ENCODE results near the gene CTNNBL1. TPM values are rescaled to one million over a fixed set of nuclear protein-coding genes. Genes with fewer than 3 reads are reported as not detected.
"Not testable (repeated sequence)": the region's sequence is repeated elsewhere in the genome, so short reads cannot be mapped to it uniquely, and the experiment has no call there.

The CTNNBL1 gene
- total RNA-seq, 1 donor from 2014 or later = 30.4 TPM

DNA sequence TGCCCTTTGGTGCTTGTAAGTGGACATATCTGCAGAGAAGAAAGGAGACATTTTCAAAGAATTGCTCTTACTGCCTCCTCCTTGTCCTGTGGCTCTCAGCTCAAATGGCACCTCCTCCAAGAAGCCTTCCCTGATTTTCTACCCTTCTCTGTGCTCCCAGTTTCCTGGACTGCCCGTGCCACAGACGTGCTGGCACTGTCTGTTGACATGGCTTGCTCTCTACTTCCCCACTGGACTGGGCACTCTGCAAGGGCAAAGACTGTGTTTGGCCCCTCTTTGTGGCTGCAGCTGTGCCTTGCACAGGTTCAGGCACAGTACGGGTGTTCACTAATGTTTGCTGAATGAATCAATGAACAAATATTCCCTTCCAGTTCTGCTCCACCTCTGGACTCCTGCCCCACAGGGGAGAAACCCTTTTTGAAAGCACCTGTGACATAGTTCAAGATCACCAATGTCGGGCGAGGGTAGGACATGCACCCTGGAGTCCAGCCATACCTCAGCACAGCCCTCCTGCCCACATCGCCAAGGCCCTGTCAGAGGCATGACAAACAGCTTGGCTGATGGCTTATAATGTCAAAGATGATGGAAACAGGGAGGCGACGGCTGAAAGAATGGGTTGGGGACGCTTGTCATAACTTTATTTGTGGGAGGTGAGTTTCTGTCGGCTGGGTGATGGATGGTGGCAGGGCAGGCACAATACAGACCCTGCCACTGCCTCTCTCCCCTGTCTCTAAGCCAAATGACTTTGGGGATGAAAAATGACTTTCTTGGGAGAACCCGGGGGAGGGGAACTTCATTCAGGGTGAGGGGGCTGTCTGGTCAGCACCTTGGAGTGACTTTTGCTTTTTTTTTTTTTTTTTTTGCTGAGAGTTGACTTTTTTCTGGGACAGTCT, 15.6 kb upstream of the CTNNBL1 start:
- no peak for DNase-seq (ENCODE audit: low read depth)

DNA sequence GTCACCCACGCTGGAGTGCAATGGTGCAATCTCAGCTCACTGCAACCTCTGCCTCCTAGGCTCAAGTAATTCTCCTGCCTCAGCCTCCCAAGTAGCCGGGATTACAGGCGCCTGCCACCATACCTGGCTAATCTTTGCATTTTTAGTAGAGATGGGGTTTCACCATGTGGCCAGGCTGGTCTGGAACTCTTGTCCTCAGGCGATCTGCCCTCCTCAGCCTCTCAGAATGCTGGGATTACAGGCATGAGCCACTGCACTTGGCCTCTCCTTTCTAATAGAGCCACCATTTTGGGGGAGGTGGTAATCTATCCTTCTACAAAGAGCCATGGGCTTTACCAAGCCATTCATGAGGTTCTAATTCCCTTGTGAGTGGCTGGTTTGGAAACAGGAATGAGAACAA, 14.1 kb upstream of the CTNNBL1 start:
- not testable (repeated sequence) for DNase-seq (ENCODE audit: low read depth)

DNA sequence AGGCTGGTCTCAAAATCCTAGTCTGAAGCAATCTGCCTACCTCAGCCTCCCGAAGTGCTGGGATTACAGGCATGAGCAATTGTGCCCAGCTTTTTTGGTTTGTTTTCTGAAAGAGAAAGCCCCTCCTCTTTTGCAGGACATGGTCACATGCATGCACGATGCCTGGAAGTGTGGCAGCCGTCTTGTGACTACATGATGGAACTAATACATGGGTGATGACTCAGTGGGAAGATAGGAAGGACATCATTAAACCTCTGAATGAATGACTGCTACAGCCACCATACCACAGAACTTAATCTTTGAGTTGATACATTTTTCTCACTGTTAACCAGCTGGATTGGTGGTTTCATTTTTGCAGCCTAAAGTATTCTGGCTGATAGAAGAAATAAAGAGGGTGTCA, 13.4 kb upstream of the CTNNBL1 start:
- DNase-seq (ENCODE audit: low read depth) = peak; percentile 18

DNA sequence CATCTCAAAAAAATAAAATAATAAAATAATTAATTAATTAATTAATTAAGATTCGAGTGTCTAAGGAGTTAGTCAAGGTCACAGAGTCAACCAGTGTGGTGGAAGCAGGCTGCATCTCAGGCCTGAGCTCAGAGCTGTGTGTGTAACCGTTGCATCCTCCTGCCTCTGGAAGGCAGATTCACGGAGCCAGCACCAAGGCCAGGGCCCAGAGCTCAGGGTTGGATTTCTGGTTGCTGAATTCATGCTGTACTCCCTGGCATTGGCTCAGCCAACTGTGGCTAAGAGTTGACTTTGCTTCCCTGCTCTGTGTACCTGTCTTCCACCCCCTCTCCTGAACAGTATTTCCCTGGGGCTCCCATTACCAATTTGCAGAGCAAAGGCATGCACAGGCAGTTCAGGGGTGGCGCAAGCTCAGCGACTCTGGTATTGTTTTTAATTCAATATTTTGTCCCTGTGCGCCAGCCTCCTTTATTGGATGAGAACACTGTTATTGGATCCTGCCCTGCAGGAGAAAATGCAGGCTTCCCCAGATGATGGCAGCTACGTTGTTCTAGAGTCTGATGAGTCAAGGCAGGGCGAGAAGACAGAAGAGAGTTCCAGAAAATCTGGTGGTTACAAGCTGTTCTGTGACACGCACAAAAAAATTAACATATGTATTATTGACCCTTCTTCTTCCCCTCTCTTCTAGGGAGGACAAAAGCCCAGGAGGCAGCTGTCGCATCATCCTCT, 12.3 kb upstream of the CTNNBL1 start:
- peak; percentile 40 for DNase-seq (ENCODE audit: low read depth)

DNA sequence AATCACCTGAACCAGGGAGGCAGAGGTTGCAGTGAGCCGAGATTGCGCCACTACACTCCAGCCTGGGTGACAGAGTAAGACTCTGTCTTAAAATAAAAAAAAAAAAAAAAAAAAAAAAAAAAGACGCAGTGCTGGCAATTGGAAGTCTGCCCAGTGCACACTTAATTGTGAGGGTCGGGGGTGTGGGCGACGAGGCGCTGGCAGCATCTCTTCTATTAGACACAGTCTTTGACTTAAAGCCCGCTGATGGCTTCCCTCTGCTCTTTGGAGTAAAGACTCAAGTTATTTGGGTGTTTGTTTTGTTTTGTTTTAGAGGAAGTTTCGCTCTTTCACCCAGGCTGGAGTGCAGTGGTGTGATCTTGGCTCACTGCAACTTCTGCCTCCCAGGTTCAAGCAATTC, 10.7 kb upstream of the CTNNBL1 start:
- DNase-seq (ENCODE audit: low read depth) = not testable (repeated sequence)

DNA sequence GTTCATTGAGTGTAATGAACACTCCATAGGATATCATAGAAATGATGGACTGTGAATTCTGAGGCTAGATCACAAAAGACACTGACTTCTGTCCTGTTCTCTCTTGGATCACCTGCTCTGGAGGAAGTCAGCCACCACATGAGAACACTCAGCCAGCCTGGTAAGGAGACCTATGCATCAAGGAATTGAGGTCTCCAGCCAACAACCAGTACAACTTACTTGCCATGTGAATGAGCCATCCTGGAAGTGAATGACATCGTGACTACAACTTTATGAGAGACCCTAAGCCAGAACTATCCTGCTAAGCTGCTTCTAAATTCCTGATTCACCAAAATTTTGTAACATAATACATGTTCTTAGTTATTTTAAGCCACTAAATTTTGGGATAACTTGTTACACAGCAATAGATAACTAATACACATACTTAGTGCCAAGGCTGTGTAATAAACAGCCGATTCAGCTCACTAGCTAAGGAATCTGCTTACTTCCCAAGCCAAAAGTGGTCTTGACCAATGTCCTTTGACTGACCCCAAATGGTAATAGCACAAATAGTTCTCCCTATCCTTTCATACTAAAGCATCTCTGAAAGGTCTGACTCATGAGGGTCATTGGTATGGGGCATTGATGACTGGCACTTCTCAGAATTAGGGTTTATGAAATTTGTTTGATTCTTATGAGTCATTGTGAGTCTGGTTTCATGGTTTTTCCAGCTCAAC, 6.9 kb upstream of the CTNNBL1 start:
- no peak for DNase-seq (ENCODE audit: low read depth)

DNA sequence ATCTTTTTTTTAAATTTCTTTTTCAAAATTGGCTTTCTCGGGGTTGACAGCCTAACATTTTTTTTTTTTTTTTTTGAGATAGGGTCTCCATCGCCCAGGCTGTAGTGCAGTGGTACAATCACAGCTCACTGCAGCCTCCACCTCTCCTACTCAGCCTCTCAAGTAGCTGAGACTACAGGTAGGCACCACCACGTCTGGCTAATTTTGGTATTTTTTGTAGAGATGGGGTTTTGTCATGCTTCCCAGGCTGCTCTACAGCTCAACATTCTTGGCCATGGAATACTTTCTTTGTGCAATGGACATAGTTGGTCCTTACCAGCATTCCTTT, 6.4 kb upstream of the CTNNBL1 start:
- no peak for DNase-seq (ENCODE audit: low read depth)

DNA sequence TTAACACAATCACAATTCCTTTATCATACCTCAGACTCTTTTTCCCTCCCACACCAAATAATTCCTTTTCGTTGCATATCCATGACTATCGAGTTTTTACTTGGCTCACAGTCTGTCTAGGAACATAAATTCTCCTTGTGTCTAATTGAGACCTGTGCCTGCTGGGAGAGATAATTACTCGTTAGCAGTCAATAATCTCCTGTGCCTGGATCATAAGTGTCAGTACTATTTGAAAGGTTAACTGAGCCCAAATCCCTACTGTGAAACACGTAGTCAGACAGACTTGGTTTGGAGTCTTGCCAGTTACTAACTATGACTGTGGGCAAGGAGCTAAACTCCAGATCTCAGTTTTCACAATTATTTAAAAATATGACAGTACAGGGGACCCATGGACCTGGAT, 5.7 kb upstream of the CTNNBL1 start:
- no peak for DNase-seq (ENCODE audit: low read depth)

DNA sequence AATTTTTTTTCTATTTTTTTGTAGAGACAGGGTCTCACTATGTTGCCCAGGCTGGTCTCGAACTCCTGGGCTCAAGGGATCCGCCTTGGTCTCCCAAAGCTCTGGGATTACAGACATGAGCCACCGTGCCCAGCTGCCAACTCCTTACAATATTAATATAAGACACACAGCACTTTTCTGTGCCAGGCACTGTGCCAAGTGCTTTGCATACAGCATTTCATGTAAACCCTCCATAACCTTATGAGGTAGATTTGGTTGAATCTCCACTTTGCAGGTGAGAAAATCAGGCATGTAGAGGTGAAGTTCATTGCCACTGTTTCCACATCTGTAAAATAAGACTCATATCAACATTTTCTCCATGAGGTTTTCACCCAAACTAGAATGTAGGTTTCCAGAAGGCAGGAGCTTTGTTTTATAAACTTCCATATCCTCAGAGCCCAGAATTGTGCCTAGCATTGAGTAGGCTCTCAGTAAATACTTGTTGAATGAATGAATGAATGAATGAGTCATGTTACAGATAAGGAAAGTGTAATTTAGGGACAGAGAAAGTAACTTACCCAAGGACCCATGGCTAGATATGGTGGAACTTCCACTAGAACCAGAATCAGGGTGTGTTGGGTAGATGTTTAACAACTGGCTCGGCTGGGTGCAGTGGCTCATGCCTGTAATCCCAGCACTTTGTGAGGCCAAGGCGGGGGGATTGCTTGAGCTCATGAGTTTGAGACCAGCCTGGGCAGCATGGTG, 3.0 kb upstream of the CTNNBL1 start:
- DNase-seq (ENCODE audit: low read depth) = no peak

DNA sequence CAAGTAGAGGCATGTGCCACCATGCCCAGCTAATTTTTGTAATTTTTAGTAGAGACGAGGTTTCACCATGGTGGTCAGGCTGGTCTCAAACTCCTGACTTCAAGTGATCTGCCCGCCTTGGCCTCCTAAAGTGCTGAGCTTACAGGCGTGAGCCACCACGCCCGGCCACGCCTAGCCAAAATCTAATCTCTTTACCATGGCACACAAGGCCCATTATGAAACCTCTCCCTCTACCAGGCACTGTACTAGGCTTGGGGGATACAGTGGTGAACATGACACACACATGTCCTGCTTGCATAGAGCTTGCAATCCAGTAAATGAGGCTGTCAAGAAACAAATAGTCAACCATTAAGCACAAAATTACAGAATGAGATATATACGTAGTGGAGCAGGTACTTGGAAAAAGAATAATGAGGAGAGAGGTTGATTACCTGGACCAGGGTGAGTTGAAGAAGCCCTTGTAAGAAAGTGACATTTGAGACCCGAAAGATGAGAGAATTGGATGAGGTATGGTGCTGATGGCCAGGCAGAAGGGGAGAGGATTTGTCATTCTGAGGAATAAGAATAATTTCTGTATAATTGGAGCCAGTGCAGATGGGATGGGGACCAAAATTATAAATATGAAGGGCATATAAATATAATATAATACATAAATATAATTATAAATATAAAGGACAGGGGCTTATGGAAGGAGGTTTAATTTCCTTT, 1.2 kb upstream of the CTNNBL1 start:
- DNase-seq (ENCODE audit: low read depth) = no peak

DNA sequence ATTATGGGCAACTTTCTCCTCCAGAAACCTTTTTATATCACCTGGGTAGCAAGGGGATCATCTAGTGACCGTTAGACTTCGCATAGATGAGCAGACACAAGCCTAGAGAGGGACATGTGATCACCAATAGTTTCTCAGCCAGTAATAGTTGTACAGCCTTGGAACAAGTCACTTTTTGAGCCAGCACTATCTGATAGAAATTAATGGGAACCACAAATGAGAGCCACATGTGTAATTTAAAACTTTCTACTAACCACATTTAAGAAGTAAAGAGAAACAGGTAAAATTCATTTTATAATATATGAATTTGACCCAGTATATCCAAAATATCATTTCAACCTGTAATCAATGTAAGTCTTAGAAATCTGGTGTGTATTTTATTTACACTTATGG, 592 bp upstream of the CTNNBL1 start:
- no peak for DNase-seq (ENCODE audit: low read depth)

DNA sequence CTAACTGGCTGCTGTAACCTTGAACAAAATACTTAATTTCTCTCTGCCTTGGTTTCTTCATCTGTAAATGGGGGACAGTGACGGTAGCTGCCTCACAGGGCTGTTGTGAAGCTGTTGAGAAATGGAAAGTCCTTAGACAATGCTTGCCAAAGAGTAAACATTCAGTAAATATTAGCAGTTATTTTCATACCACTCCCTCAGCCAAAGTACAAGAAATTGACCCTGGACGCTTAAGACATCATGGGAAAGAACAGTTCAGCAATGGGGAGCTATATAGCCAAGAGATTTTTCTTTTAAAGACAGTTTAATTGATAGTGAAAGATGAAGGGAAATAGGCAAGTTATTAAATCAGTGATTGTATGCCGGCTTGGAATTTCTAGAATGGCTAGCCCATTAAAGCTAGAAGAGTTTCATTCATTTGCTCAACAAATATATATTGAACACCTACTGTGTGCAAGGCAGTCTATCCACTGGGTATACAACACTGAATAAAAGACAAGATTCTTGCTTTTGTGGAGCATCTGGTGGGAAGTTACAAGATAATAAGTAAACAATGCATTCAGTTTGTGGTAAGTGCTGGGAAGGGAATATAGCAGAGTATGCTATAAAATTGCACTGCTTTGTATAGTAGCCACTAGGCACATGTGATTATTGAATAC, 2.0 kb downstream of the CTNNBL1 start:
- DNase-seq (ENCODE audit: low read depth) = no peak

DNA sequence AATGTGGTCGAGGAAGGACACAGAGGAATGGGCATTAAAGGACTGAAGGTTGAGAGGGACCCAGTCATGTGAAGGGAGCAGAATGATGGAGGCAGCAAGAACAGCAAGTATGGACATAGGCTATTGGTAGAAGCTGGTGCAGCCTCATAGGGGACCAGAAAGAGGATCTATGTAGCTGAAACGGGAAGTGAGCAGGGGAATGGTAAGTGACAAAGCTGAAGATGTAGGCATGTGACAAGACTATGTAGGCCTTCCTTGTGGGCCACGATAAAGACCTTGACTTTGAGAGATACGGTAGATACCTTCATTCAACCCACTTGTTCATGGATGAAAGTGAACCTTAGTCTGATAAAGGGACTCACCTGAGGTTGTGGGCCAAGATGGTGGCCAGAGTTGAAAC, 3.5 kb downstream of the CTNNBL1 start:
- DNase-seq (ENCODE audit: low read depth) = no peak

DNA sequence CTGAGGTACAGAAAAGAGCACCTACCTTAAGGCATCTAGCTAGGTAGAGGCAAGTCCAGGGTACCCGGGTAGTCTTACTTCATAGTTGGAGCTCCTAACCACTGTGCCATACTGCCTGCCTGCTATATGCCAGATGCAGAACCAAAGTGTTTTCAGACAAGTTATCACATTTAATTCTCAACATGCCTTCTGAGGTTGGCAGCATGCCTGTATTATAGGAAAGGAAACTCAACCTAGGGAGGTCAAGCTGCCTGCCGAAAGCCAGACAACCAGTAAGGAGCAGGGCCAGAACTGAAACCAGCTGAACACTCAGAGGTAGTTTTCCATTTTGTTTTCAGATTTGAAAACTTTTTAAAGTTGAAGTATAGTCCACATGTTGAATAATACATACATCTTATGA, 5.4 kb downstream of the CTNNBL1 start:
- no peak for DNase-seq (ENCODE audit: low read depth)

DNA sequence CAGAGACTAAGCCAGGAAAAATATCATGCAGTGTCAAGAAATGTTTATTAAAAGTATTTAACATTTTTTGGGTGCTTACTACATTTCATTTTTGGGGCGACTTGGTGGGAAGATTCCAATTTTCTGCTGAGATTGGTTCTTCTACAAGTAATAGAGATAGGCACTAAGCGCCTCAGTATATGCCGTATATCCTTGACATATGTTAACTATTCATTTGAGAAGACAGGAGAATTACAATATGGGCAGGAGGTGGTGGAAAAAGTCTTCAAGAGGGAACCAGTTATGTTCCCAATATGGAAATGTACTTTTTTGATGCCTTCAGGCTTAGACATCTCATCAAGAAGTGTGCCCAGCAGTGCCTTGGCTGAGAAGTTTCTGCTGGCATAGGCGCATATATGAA, 6.5 kb downstream of the CTNNBL1 start:
- DNase-seq (ENCODE audit: low read depth) = no peak

DNA sequence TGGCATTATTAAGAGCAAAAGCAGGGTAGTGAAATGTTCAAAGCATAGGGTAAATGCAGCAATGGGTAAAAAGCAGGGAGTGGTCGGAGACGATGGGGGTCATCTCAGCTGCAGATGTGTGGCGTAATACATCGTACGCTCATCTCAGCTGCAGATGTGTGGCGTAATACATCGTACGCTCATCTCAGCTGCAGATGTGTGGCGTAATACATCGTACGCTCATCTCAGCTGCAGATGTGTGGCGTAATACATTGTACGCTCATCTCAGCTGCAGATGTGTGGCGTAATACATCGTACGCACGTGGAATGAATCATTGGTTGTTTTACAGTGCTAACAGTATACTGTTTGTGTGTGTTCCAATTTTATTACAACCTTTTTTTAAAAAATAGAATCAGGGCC, 7.8 kb downstream of the CTNNBL1 start:
- DNase-seq (ENCODE audit: low read depth) = not testable (repeated sequence)

DNA sequence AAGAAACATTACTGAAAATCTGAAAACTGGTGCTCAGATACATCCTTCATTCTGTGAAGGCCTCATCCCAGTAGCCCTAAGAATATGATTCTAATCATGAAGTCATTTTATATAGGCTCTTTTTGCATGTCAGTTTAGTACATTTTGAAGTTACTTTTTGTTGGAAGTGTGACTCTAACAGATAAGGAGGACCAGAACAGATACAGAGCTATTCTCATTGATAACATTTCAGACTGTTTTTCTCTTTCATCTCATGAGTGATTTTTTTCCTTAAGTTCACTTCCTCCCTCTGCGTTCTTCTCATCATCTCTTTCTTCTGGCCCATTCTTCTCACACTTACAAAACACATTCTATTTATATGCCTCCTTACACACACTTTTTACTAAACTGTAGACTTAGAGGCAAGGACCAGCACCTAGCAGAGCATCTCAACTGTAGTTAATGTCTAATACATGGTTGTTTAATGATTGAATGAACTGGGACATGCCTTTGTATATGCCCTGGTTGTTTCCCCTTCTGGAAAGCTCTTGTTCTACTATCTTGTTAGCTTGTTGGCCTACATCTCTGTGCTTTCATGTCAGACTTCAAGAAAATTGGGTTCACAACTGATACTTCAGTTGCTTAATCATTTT, 8.7 kb downstream of the CTNNBL1 start:
- no peak for DNase-seq (ENCODE audit: low read depth)

DNA sequence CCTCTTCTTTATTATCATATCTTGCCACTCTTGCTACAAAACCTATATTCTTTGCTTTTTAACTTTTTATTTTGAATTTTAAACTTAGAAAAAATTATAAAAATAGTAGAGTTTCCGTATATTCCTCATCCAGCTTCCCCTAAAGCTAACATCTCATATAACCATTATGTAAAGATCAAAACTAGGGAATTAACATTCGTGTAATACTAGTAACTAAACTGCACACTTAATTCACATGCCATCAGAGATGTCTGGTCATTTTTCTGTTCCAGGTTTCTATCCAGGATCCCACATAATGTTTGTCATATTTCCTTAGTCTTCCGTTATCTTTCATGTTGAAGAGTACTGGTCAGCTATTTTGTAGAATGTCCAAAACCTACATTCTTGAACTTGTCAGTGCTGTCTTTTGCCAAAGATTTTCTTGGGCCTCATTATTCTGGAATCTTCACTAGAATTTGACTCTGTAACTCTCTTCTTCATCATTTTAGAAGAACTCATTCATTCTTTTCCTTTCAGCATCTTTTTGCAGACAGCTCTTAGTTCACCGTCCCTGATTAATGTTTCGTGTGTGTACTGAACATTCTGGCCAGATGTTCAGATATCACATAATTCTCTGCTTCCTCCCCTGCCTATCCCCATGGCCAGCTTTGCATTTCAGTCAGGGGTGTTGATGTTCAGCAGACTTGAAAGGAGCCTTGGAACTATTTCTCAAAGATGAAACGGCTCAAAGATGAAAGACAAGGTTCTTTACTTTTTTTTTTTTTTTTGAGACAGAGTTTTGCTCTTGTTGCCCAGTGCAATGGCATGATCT, 9.4 kb downstream of the CTNNBL1 start:
- DNase-seq (ENCODE audit: low read depth) = no peak

DNA sequence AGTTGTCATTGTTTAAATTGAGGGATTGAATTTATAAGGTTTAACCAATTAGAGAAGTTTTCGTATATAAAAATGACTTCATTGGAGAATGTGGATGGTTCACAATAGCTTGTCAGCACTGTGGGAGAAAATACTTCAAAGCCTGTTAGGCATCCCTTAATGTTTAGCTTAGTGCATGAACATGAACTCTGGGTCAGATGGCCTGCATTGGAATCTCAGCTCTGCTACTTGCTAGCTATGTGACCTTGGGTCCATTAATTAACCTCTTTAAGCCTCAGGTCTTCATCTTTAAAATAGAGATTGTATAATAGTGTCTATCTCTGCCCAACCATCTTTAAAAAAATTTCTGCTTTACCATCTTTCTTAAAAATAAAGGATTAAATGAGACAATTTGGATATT, 11.1 kb downstream of the CTNNBL1 start:
- no peak for DNase-seq (ENCODE audit: low read depth)
